ENCODE measurements around the gene NHS. TPM values are rescaled to one million over a fixed set of nuclear protein-coding genes. Genes with fewer than 3 reads are reported as not detected.
A peak's percentile ranks its signal among the peaks of the same experiment; 100 is the strongest.

The NHS gene
- total RNA-seq, 1 donor from 2014 or later: 27.8 TPM

DNA sequence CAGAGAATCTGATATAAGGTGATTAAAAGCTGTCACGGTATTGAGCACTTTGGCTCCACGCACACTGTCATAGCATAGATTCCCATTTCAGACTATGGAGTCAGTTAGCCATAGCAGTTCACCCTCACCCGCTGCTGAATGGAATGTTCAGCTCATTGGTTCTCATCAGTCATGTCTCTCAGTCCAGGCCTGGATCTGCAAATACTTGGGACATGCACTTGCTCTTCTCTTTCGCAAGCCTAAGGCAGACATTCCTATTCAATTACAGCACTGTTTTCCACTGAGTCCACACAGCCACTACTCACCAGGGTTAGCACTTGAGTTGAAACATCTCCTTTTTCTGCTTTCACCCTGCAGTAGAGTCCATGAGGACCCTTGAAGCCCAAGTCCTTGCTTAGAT is 331.7 kb downstream of the NHS start:
- peaks cover 2% of the 10 kb centered on the region for H3K36me3 Mint-ChIP-seq
- no peak overlapping the region for H3K4me3 Mint-ChIP-seq
- DNase-seq (ENCODE audit: extremely low spot score, unreplicated experiment): no peak
- TF ChIP-seq CTCF (conservative IDR thresholded peaks at IDR 0.05): no peak
- H3K27me3 Mint-ChIP-seq: no peaks in the 10 kb centered on the region
- peaks cover 13% of the 10 kb centered on the region for H3K4me1 Mint-ChIP-seq (ENCODE audit: unreplicated experiment)
- H3K27ac Mint-ChIP-seq: peak overlapping the region; percentile 61
- no peaks in the 10 kb centered on the region for H3K9me3 Mint-ChIP-seq

DNA sequence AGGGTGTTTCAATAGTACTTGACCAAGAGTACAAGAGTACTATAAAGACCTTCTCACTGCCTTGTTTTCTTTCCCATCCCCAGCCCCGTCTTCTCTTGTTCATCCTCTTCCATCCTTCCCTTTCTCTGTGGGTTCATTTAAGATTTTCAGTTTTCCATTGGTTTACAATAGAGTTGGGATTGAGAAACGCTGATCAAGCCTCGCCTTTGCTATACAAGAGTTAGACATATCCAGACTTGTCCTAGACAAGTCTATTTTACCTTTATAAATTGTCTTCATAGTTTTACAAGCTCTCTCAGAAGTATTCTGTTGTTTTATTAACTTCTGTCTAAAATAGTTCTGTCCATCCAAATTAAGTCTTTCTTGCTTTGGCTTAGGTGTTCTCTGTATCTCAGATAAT is 332.7 kb downstream of the NHS start:
- Mint-ChIP-seq H3K36me3 (no peaks in the 10 kb centered on the region), H3K4me3 (no peak overlapping the region)

DNA sequence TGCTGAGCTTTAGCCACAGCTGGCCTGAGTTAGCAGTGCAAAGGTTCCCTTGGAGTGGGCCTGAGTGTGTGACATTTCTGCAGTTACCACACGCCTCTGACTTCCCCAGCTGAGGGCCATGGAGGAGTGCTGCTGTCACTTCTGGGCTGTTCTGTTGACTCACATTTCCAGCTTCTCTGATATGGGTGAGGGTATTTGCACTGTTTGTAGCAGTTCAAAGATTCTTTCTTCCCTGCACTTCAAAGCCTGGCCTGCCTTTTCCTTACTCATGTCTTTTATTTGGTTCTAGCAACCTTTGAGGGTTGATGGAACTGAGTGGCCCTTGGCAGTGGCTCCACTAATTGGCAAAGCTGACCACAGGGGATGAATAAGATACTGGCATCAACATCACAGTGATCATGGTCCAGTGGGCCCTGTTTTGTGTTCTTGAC is 335.9 kb downstream of the NHS start:
- no peak for TF ChIP-seq CTCF (conservative IDR thresholded peaks at IDR 0.05)
- Mint-ChIP-seq H3K27me3 (no peaks in the 10 kb centered on the region), H3K27ac (no peak overlapping the region), H3K4me1 (ENCODE audit: unreplicated experiment) (peaks cover 17% of the 10 kb centered on the region), H3K4me3 (no peak overlapping the region), H3K9me3 (no peaks in the 10 kb centered on the region), H3K36me3 (no peaks in the 10 kb centered on the region)
- no peak for DNase-seq (ENCODE audit: extremely low spot score, unreplicated experiment)

More for the DNA sequence above, 332.7 kb downstream of the NHS start:
- Mint-ChIP-seq H3K4me1 (ENCODE audit: unreplicated experiment) (peaks cover 15% of the 10 kb centered on the region), H3K27me3 (no peaks in the 10 kb centered on the region), H3K9me3 (no peaks in the 10 kb centered on the region), H3K27ac (no peak overlapping the region)
- TF ChIP-seq CTCF (conservative IDR thresholded peaks at IDR 0.05): no peak
- DNase-seq (ENCODE audit: extremely low spot score, unreplicated experiment): no peak

DNA sequence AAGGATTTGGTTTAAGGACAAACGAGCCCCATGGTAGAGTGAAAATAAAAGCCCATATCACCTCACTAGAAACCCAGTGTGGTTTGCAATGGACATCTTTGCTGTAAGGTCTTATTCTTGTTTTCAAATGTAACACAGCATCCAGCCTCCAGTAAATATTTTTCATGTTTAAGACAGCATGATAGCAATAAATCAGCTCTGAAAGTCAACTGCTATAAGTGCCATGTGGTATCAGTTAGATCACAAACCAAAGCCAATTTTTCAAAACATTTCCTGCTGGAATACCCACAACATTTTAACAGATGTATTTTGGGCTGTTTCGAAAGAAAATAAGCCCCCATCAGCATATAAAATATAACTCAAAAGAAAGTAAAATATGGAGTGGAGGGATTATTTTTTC is 338.3 kb downstream of the NHS start:
- Mint-ChIP-seq H3K4me1 (ENCODE audit: unreplicated experiment) (peaks cover 17% of the 10 kb centered on the region), H3K27me3 (no peaks in the 10 kb centered on the region), H3K4me3 (no peak overlapping the region), H3K36me3 (peaks cover 5% of the 10 kb centered on the region), H3K27ac (no peak overlapping the region), H3K9me3 (no peaks in the 10 kb centered on the region)
- no peak for DNase-seq (ENCODE audit: extremely low spot score, unreplicated experiment)
- TF ChIP-seq CTCF (conservative IDR thresholded peaks at IDR 0.05): no peak

DNA sequence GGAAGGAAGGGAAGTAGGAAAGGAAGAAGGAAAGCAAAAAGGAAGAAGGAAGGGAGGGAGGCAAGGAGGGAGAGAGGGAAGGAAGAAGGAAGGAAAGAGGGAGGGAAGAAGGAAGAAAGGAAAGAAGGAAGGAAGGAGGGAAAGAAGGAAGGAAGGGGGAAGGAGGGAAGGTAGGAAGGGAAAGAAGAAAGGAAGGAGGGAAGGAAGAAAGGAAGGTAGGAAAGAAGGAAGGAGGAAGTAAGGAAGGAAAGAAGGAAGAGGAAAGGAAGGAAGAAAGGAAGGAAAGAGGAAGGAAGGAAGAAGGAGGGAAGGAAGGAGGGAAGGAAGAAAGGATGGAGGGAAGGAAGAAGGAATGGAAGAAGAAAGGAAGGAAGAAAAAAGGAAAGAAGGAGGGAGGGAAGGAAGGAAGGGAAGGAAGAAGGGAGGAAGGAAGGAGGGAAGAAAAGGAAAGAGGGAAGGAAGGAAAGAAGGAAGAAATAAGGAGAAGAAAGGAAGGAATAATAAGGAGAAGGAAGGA is 343.7 kb downstream of the NHS start:
- Mint-ChIP-seq H3K27me3 (no peaks in the 10 kb centered on the region), H3K36me3 (peaks cover 14% of the 10 kb centered on the region), H3K4me3 (no peak overlapping the region), H3K4me1 (ENCODE audit: unreplicated experiment) (peaks cover 16% of the 10 kb centered on the region), H3K27ac (no peak overlapping the region), H3K9me3 (no peaks in the 10 kb centered on the region)
- DNase-seq (ENCODE audit: extremely low spot score, unreplicated experiment): no peak
- TF ChIP-seq CTCF (conservative IDR thresholded peaks at IDR 0.05): no peak

DNA sequence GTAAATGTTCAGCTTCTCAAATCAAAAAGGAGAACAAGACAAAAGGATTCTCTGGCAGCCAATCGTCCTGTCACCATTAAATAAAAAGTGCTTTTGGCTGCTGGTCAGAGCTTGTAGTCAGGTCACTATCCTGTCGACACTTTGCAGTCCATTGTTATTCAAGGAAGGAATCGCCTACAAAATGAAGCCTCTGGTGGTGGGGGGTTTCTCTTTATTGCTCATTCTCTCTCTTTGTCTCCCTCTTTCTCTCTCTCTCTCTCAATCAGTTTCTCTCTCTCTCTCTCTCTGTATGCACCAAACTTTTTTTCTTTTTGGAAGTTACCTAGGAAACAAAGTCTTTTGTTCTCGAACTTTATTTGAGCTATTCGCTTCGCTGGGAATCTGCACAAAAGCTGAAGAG is 344.7 kb downstream of the NHS start:
- Mint-ChIP-seq H3K27ac (no peak overlapping the region), H3K4me3 (no peak overlapping the region), H3K27me3 (no peaks in the 10 kb centered on the region), H3K9me3 (no peaks in the 10 kb centered on the region), H3K4me1 (ENCODE audit: unreplicated experiment) (peaks cover 16% of the 10 kb centered on the region), H3K36me3 (peaks cover 18% of the 10 kb centered on the region)
- DNase-seq (ENCODE audit: extremely low spot score, unreplicated experiment): no peak
- no peak for TF ChIP-seq CTCF (conservative IDR thresholded peaks at IDR 0.05)

Measured in type B pancreatic cell (in vitro differentiated cells).